ENCODE measurements around the gene MED25.

MED25 gene

GRCh38 chr19:49845414-49845813 is 27.3 kb downstream of the MED25 start:
- TF ChIP-seq CTCF (IDR thresholded peaks at IDR 0.05; ENCODE audit: low read depth, low read length), result no peak
- H3K4me3 ChIP-seq (replicated peaks in 1 of 2; ENCODE audit: low read depth in 2 of 2, low read length in 2 of 2), result no peak overlapping the region
- no peak for DNase-seq (ENCODE audit: low read depth in 2 of 2)

DNA sequence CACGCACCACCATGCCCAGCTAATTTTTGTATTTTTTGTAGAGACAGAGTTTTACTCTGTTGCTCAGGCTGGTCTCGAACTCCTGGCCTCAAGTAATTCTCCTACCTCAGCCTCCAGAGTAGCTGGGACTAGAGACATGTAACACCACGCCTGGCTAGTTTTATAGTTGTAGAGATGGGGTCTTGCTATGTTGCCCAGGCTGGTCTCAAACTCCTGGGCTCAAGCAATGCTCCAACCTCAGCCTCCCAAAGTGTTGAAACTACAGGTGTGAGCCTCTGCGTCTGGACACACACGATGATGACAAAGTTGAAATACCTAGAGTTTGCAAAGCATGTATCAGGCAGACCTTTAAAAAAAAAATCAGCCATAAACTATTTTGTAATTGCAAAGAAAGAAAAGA is 28.3 kb downstream of the MED25 start:
- DNase-seq (ENCODE audit: low read depth in 2 of 2), result no peak
- no peak overlapping the region for H3K4me3 ChIP-seq (replicated peaks in 1 of 2; ENCODE audit: low read depth in 2 of 2, low read length in 2 of 2)
- no peak for TF ChIP-seq CTCF (IDR thresholded peaks at IDR 0.05; ENCODE audit: low read depth, low read length)

GRCh38 chr19:49847731-49848696 is 29.9 kb downstream of the MED25 start:
- no peak for TF ChIP-seq CTCF (IDR thresholded peaks at IDR 0.05; ENCODE audit: low read depth, low read length)
- H3K4me3 ChIP-seq (replicated peaks in 1 of 2; ENCODE audit: low read depth in 2 of 2, low read length in 2 of 2), result no peak overlapping the region
- peak; percentile 85 to 93 for DNase-seq (ENCODE audit: low read depth in 2 of 2)

- DNase-seq (ENCODE audit: low read depth in 2 of 2), result no peak
- no peak overlapping the region for H3K4me3 ChIP-seq (replicated peaks in 1 of 2; ENCODE audit: low read depth in 2 of 2, low read length in 2 of 2)
- TF ChIP-seq CTCF (IDR thresholded peaks at IDR 0.05; ENCODE audit: low read depth, low read length), result no peak
Observed at GRCh38 chr19:49848938-49849337, 30.8 kb downstream of the MED25 start.

- no peak for DNase-seq (ENCODE audit: low read depth in 2 of 2)
- H3K4me3 ChIP-seq (replicated peaks in 1 of 2; ENCODE audit: low read depth in 2 of 2, low read length in 2 of 2), result peak overlapping the region in 1 of 2 donors; percentile 85
- TF ChIP-seq CTCF (IDR thresholded peaks at IDR 0.05; ENCODE audit: low read depth, low read length), result no peak
Observed at GRCh38 chr19:49849433-49850220, 31.5 kb downstream of the MED25 start.

- TF ChIP-seq CTCF (IDR thresholded peaks at IDR 0.05; ENCODE audit: low read depth, low read length), result no peak
- DNase-seq (ENCODE audit: low read depth in 2 of 2), result no peak
- peak overlapping the region; percentile 25 to 85 for H3K4me3 ChIP-seq (replicated peaks in 1 of 2; ENCODE audit: low read depth in 2 of 2, low read length in 2 of 2)
Observed at GRCh38 chr19:49850221-49850486, 32.1 kb downstream of the MED25 start.

All from cardiac fibroblast (primary cell).